Activated naive CD8-positive, alpha-beta T cell treated with anti-CD3 and anti-CD28 coated beads for 36 hours (primary cell): ENCODE data around the gene GPATCH1. TPM values are rescaled to one million over a fixed set of nuclear protein-coding genes. Genes with fewer than 3 reads are reported as not detected.

ENCODE experiments used
- DNase-seq: peaks from one replicate; pipeline ENCODE4 v3.0.0; 2021
- H3K27ac Mint-ChIP-seq: one replicate; pipeline ENCODE4 v1.8.0; 2022; ENCODE audit warnings: mild to moderate bottlenecking, moderate library complexity, mixed read lengths
- H3K27me3 Mint-ChIP-seq: one replicate; pipeline ENCODE4 v1.8.0; 2022; ENCODE audit warnings: mild to moderate bottlenecking, mixed read lengths
- H3K36me3 Mint-ChIP-seq: one replicate; pipeline ENCODE4 v1.8.0; 2021; ENCODE audit warnings: mild to moderate bottlenecking, mixed read lengths
- H3K4me1 Mint-ChIP-seq: one replicate; pipeline ENCODE4 v1.8.0; 2021; ENCODE audit warnings: mixed read lengths
- H3K4me3 Mint-ChIP-seq: one replicate; pipeline ENCODE4 v1.8.0; 2022; ENCODE audit warnings: mild to moderate bottlenecking, moderate library complexity, mixed read lengths
- H3K9me3 Mint-ChIP-seq: one replicate; pipeline ENCODE4 v1.8.0; 2022; ENCODE audit warnings: mixed read lengths
- total RNA-seq, 2 experiments: library from RNA; stranded (reverse); gene quantifications; one replicate each; pipeline ENCODE4 v1.2.3, GENCODE V29; 2021

The GPATCH1 gene
- total RNA-seq, 2 experiments from 2014 or later = 10.6 to 11.8 TPM

- no peaks in the 10 kb centered on the region for H3K4me1 Mint-ChIP-seq
- DNase-seq = no peak
- no peak overlapping the region for H3K4me3 Mint-ChIP-seq
- H3K27ac Mint-ChIP-seq = no peak overlapping the region
- H3K36me3 Mint-ChIP-seq = no peaks in the 10 kb centered on the region
- H3K27me3 Mint-ChIP-seq = no peaks in the 10 kb centered on the region
- no peaks in the 10 kb centered on the region for H3K9me3 Mint-ChIP-seq
These were observed 26.4 kb upstream of the GPATCH1 start for GRCh38 chr19:33054623-33055022.

- no peaks in the 10 kb centered on the region for H3K9me3 Mint-ChIP-seq
- no peaks in the 10 kb centered on the region for H3K4me1 Mint-ChIP-seq
- no peak for DNase-seq
- H3K27ac Mint-ChIP-seq = no peak overlapping the region
- peaks cover under 1% of the 10 kb centered on the region for H3K27me3 Mint-ChIP-seq
- H3K4me3 Mint-ChIP-seq = no peak overlapping the region
- H3K36me3 Mint-ChIP-seq = no peaks in the 10 kb centered on the region
These were observed 25.3 kb upstream of the GPATCH1 start for GRCh38 chr19:33055718-33056117.

GRCh38 chr19:33060586-33060985 is 20.4 kb upstream of the GPATCH1 start:
- H3K9me3 Mint-ChIP-seq = no peaks in the 10 kb centered on the region

GRCh38 chr19:33062902-33063301 is 18.1 kb upstream of the GPATCH1 start:
- Mint-ChIP-seq H3K27ac (no peak overlapping the region), H3K27me3 (peaks cover 37% of the 10 kb centered on the region), H3K9me3 (no peaks in the 10 kb centered on the region), H3K4me1 (no peaks in the 10 kb centered on the region), H3K36me3 (no peaks in the 10 kb centered on the region), H3K4me3 (no peak overlapping the region)
- DNase-seq = no peak

More at GRCh38 chr19:33060586-33060985, 20.4 kb upstream of the GPATCH1 start:
- Mint-ChIP-seq H3K27me3 (peaks cover 27% of the 10 kb centered on the region), H3K4me3 (no peak overlapping the region), H3K36me3 (no peaks in the 10 kb centered on the region), H3K4me1 (no peaks in the 10 kb centered on the region), H3K27ac (no peak overlapping the region)
- no peak for DNase-seq

- H3K27ac Mint-ChIP-seq = no peak overlapping the region
- no peaks in the 10 kb centered on the region for H3K4me1 Mint-ChIP-seq
- no peak overlapping the region for H3K4me3 Mint-ChIP-seq
- no peaks in the 10 kb centered on the region for H3K36me3 Mint-ChIP-seq
- H3K9me3 Mint-ChIP-seq = no peaks in the 10 kb centered on the region
- DNase-seq = no peak
- peaks cover 37% of the 10 kb centered on the region for H3K27me3 Mint-ChIP-seq
These were observed 17.6 kb upstream of the GPATCH1 start for GRCh38 chr19:33063356-33063752.

GRCh38 chr19:33063753-33064457 is 17.1 kb upstream of the GPATCH1 start:
- no peak for DNase-seq
- H3K27ac Mint-ChIP-seq = no peak overlapping the region
- no peaks in the 10 kb centered on the region for H3K36me3 Mint-ChIP-seq
- H3K4me1 Mint-ChIP-seq = no peaks in the 10 kb centered on the region
- peak overlapping the region; percentile 71 for H3K4me3 Mint-ChIP-seq
- H3K27me3 Mint-ChIP-seq = peaks cover 37% of the 10 kb centered on the region
- H3K9me3 Mint-ChIP-seq = no peaks in the 10 kb centered on the region

GRCh38 chr19:33064458-33064791 is 16.6 kb upstream of the GPATCH1 start:
- DNase-seq = peak; percentile 38
- Mint-ChIP-seq H3K36me3 (no peaks in the 10 kb centered on the region), H3K4me1 (no peaks in the 10 kb centered on the region), H3K9me3 (no peaks in the 10 kb centered on the region), H3K27me3 (peaks cover 37% of the 10 kb centered on the region), H3K27ac (no peak overlapping the region), H3K4me3 (peak overlapping the region; percentile 71)

GRCh38 chr19:33064792-33065550 is 16.0 kb upstream of the GPATCH1 start, which contains the start of gene RHPN2:
Gene RHPN2 (minus strand): TSS chr19:33064888. CDS start chr19:33064852, 36 bp downstream.
- H3K27ac Mint-ChIP-seq = no peak within 1 kb of the TSS
- peak within 1 kb of the TSS; percentile 71 for H3K4me3 Mint-ChIP-seq
- no peaks in the 10 kb centered on the region for H3K9me3 Mint-ChIP-seq
- peak; percentile 82 for DNase-seq
- peaks cover 37% of the 10 kb centered on the region for H3K27me3 Mint-ChIP-seq
- no peaks in the 10 kb centered on the region for H3K4me1 Mint-ChIP-seq
- H3K36me3 Mint-ChIP-seq = no peaks in the 10 kb centered on the region

GRCh38 chr19:33066543-33066942 is 14.4 kb upstream of the GPATCH1 start:
- Mint-ChIP-seq H3K27ac (no peak overlapping the region), H3K9me3 (no peaks in the 10 kb centered on the region), H3K4me3 (no peak overlapping the region), H3K36me3 (no peaks in the 10 kb centered on the region), H3K27me3 (peaks cover 33% of the 10 kb centered on the region), H3K4me1 (no peaks in the 10 kb centered on the region)
- no peak for DNase-seq

- no peak for DNase-seq
- Mint-ChIP-seq H3K4me3 (no peak overlapping the region), H3K4me1 (no peaks in the 10 kb centered on the region), H3K36me3 (no peaks in the 10 kb centered on the region), H3K27me3 (peaks cover 30% of the 10 kb centered on the region), H3K9me3 (no peaks in the 10 kb centered on the region), H3K27ac (no peak overlapping the region)
These were observed 13.9 kb upstream of the GPATCH1 start for GRCh38 chr19:33067121-33067520.

- Mint-ChIP-seq H3K4me3 (no peak overlapping the region), H3K27ac (no peak overlapping the region), H3K36me3 (no peaks in the 10 kb centered on the region), H3K9me3 (no peaks in the 10 kb centered on the region), H3K27me3 (peaks cover 7% of the 10 kb centered on the region), H3K4me1 (no peaks in the 10 kb centered on the region)
- DNase-seq = no peak
These were observed 9.1 kb upstream of the GPATCH1 start for GRCh38 chr19:33071887-33072286.

- DNase-seq = no peak
- H3K27me3 Mint-ChIP-seq = peaks cover 7% of the 10 kb centered on the region
- H3K9me3 Mint-ChIP-seq = no peaks in the 10 kb centered on the region
- no peak overlapping the region for H3K27ac Mint-ChIP-seq
- H3K4me1 Mint-ChIP-seq = peaks cover 5% of the 10 kb centered on the region
- H3K36me3 Mint-ChIP-seq = no peaks in the 10 kb centered on the region
- H3K4me3 Mint-ChIP-seq = no peak overlapping the region
These were observed 5.5 kb upstream of the GPATCH1 start for GRCh38 chr19:33075519-33075918.

- Mint-ChIP-seq H3K4me1 (peaks cover 25% of the 10 kb centered on the region), H3K27ac (no peak overlapping the region), H3K27me3 (no peaks in the 10 kb centered on the region), H3K36me3 (peaks cover 13% of the 10 kb centered on the region), H3K9me3 (no peaks in the 10 kb centered on the region), H3K4me3 (no peak overlapping the region)
- no peak for DNase-seq
These were observed 4.7 kb downstream of the GPATCH1 start for GRCh38 chr19:33085570-33086128.

- H3K27ac Mint-ChIP-seq = no peak overlapping the region
- H3K27me3 Mint-ChIP-seq = no peaks in the 10 kb centered on the region
- H3K36me3 Mint-ChIP-seq = peaks cover 9% of the 10 kb centered on the region
- H3K4me3 Mint-ChIP-seq = no peak overlapping the region
- DNase-seq = no peak
- H3K4me1 Mint-ChIP-seq = peaks cover 18% of the 10 kb centered on the region
- no peaks in the 10 kb centered on the region for H3K9me3 Mint-ChIP-seq
These were observed 6.0 kb downstream of the GPATCH1 start for GRCh38 chr19:33086955-33087354.

GRCh38 chr19:33089010-33089409 is 8.0 kb downstream of the GPATCH1 start:
- no peak for DNase-seq
- Mint-ChIP-seq H3K4me3 (no peak overlapping the region), H3K4me1 (peaks cover 10% of the 10 kb centered on the region), H3K27me3 (no peaks in the 10 kb centered on the region), H3K9me3 (no peaks in the 10 kb centered on the region), H3K36me3 (peaks cover 9% of the 10 kb centered on the region), H3K27ac (no peak overlapping the region)
